Ovary (tissue), 9 donors: ENCODE measurements around the gene SPRYD4. TPM values are rescaled to one million over a fixed set of nuclear protein-coding genes. Genes with fewer than 3 reads are reported as not detected.

Experiments
- DNase-seq, 5 donors: peaks; one replicate each; pipeline ENCODE4 v3.0.0-alpha.2; 2019 to 2020
- H3K27ac ChIP-seq, 2 donors: fragments of 200-600 bp; one replicate each; pipeline versions ENCODE4 v1.5.1 to v1.8.0; 2019 to 2022
- H3K27me3 ChIP-seq: fragments of 200-600 bp; one replicate; pipeline ENCODE4 v1.8.0; 2022
- H3K36me3 ChIP-seq: fragments of 200-600 bp; sonication (generic); one replicate; pipeline ENCODE4 v1.5.1; 2019
- H3K4me1 ChIP-seq: one replicate; pipeline ENCODE4 v1.8.1; 2013; ENCODE audit warnings: mild to moderate bottlenecking, moderate library complexity; ENCODE audit not compliant: insufficient read depth
- H3K4me3 ChIP-seq: fragments of 200-600 bp; sonication (generic); one replicate; pipeline ENCODE4 v1.5.1; 2017
- H3K9me3 ChIP-seq, 2 donors: fragments of 200-600 bp in 1 of 2; sonication (generic) in 1 of 2; one replicate each; pipeline versions ENCODE4 v1.5.1 to v1.8.1; 2013 to 2019; ENCODE audit warnings: mild to moderate bottlenecking in 1 of 2, moderate library complexity in 1 of 2
- EP300 ChIP-seq: sonication (generic); formaldehyde crosslinking; IDR thresholded peaks from one replicate; pipeline ENCODE4 v1.6.1; 2017; ENCODE audit warnings: antibody characterized with exemption
- POLR2A ChIP-seq: fragments of 450-650 bp; IDR thresholded peaks from one replicate; pipeline ENCODE4 v1.6.1; 2017; ENCODE audit warnings: antibody characterized with exemption, mild to moderate bottlenecking, moderate library complexity
- WGBS, 3 donors: extraction: QIAGEN DNeasy Blood & Tissue Kit in 1 of 3; methylation state at CpG; one replicate each; pipeline versions ENCODE4 v1.1.5 to v1.1.7; 2013 to 2017; 5-methylcytosine and 5-hydroxymethylcytosine counted together
- intact Hi-C, 4 donors: fragments of 100-400 bp; cut with DNase I; formaldehyde crosslinking; loops; one replicate each; pipeline versions ENCODE4 v1.11.0 to v1.15.1; 2022 to 2023
- polyA plus RNA-seq, 2 donors: library from polyadenylated mRNA; stranded (reverse); fragments of 200-250 nt in 1 of 2; fragments of 350-450 nt in 1 of 2; fragmentation: Illumina TruSeq in 1 of 2; extraction: RNeasy Lipid Tissue Mini Kit (QIAGEN cat#74804) in 1 of 2; gene quantifications; one replicate each; pipeline ENCODE4 v1.2.3, GENCODE V29; 2013 to 2014
- total RNA-seq, 7 donors: library from RNA; depleted of rRNA in 2 of 7; stranded (reverse); fragments of >200 nt in 2 of 7; fragmentation: NEBNext Ultra II Directional in 3 of 7; extraction: Animal tissue kit (Norgen Biotek cat#: 25700) in 3 of 7; gene quantifications; one replicate each; pipeline versions ENCODE4 v1.1.0 to v1.2.4, GENCODE V29; 2016 to 2023
- TF ChIP-seq, protein P1 (sequence below), 3 donors: fragments of 450-650 bp in 2 of 3; fragments of 200-600 bp in 1 of 3; IDR thresholded peaks; one replicate each; pipeline versions ENCODE4 v1.5.1 to v1.8.0; 2016 to 2022; ENCODE audit warnings: antibody characterized with exemption in 3 of 3, mild to moderate bottlenecking in 1 of 3
- donor health status: DM: no; HTN: no; CAD: no; lungs with moderate emphysema.
- donor health status: DM: no; HTN: no; CAD: no.
- donor health status: Bipolar disorder and iron deficiency.
- donor health status: DM: yes; HTN: yes; CAD: no.
- donor health status: DM: no; HTN: no; CAD: no.
- donor health status: DM: yes; HTN: yes; CAD: no.

SPRYD4 gene
- total and polyA plus RNA-seq, 9 donors = 1.4 to 4.1 (median 2.7) TPM

- H3K27ac ChIP-seq = no peak overlapping the region
- peaks cover 4% of the 10 kb centered on the region for H3K4me1 ChIP-seq
- TF ChIP-seq, protein P1, sequence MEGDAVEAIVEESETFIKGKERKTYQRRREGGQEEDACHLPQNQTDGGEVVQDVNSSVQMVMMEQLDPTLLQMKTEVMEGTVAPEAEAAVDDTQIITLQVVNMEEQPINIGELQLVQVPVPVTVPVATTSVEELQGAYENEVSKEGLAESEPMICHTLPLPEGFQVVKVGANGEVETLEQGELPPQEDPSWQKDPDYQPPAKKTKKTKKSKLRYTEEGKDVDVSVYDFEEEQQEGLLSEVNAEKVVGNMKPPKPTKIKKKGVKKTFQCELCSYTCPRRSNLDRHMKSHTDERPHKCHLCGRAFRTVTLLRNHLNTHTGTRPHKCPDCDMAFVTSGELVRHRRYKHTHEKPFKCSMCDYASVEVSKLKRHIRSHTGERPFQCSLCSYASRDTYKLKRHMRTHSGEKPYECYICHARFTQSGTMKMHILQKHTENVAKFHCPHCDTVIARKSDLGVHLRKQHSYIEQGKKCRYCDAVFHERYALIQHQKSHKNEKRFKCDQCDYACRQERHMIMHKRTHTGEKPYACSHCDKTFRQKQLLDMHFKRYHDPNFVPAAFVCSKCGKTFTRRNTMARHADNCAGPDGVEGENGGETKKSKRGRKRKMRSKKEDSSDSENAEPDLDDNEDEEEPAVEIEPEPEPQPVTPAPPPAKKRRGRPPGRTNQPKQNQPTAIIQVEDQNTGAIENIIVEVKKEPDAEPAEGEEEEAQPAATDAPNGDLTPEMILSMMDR (IDR thresholded peaks at IDR 0.05) = no peak
- no peak for TF ChIP-seq EP300
- no peak for TF ChIP-seq POLR2A
- no peaks in the 10 kb centered on the region for H3K36me3 ChIP-seq
- DNase-seq = no peak
- intact Hi-C loops = loop anchor here in 3 of 4 donors (2.0 to 5.0 kb wide), 3 partner anchors 54 to 114 kb away; partner anchors contain the start of gene BAZ2A (in 2 of the 3)
- no peaks in the 10 kb centered on the region for H3K27me3 ChIP-seq
- no peak overlapping the region for H3K4me3 ChIP-seq
- 88 to 91% (median 89%) methylated on average over 2 of the region's 2 CpGs for WGBS, 3 donors
- H3K9me3 ChIP-seq = no peaks in the 10 kb centered on the region
Measured at GRCh38 chr12:56517854-56518253, 49.5 kb downstream of the SPRYD4 start.

GRCh38 chr12:56518570-56518969, 50.2 kb downstream of the SPRYD4 start:
- H3K36me3 ChIP-seq = no peaks in the 10 kb centered on the region
- intact Hi-C loops = loop anchor here in 2 of 4 donors (5.0 kb wide), 2 partner anchors 54 to 114 kb away; partner anchors contain the start of gene BAZ2A (in 2 of the 2)
- no peaks in the 10 kb centered on the region for H3K27me3 ChIP-seq
- no peaks in the 10 kb centered on the region for H3K9me3 ChIP-seq
- H3K27ac ChIP-seq = no peak overlapping the region
- TF ChIP-seq EP300 (no peak), POLR2A (no peak)
- TF ChIP-seq, protein P1 (IDR thresholded peaks at IDR 0.05) = no peak
- H3K4me3 ChIP-seq = no peak overlapping the region
- WGBS, 3 donors = 69 to 72% (median 70%) methylated on average over 2 of the region's 2 CpGs
- DNase-seq = no peak
- H3K4me1 ChIP-seq = peaks cover 4% of the 10 kb centered on the region

DNA sequence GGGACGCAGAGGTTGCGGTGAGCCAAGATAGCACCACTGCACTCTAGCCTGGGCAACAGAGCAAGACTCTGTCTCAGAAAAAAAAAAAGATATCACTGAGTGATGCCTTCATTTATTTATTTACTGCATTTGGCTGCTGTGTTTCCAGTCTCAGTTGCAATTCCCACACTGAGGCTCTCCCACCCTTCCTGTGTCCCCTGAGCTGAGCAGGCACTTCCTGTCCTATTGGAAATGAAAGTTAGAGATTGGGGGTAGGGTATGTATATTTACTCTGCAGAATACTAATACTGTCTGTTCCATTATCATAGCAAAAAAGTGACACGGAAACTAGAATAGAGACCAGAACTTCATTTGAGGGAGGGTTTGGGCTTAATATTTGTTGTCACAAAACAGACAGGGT, 51.7 kb downstream of the SPRYD4 start:
- DNase-seq = no peak
- Histone ChIP-seq H3K36me3 (no peaks in the 10 kb centered on the region), H3K27me3 (no peaks in the 10 kb centered on the region), H3K4me1 (peaks cover 3% of the 10 kb centered on the region), H3K27ac (peak overlapping the region; percentile 29 to 43), H3K4me3 (no peak overlapping the region), H3K9me3 (no peaks in the 10 kb centered on the region)
- TF ChIP-seq, protein P1 (IDR thresholded peaks at IDR 0.05) = no peak
- TF ChIP-seq POLR2A (no peak), EP300 (no peak)
- intact Hi-C loops = loop anchor here in 1 of 4 donors (5.0 kb wide), 1 partner anchor 112 kb away; the partner anchor contains the start of gene BAZ2A
- WGBS, 3 donors = 51 to 62% (median 56%) methylated on average over 3 of the region's 3 CpGs

DNA sequence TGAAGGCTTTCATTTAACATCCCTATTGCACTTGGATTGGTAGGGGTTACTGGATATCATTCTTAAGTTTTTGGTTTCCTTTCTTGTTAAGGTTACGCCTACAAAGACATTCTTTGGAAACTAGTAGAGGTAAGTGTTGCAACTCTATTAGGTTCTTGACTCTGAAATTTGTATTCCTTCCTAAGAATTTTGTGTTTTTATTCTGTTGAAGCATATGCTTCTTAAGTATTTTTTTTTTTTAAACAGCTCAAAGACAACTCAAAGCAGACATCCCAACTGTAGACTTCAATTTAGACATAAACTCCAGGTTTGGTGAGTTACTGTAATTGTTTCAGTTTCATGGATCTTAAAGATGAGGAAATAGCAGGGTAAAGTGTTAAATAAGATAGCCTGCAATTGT, 52.1 kb downstream of the SPRYD4 start:
- Histone ChIP-seq H3K27ac (peak overlapping the region; percentile 43 to 84), H3K27me3 (no peaks in the 10 kb centered on the region), H3K4me3 (peak overlapping the region; percentile 4), H3K4me1 (peaks cover 3% of the 10 kb centered on the region), H3K36me3 (no peaks in the 10 kb centered on the region), H3K9me3 (no peaks in the 10 kb centered on the region)
- WGBS, 3 donors = 8 to 11% (median 9%) methylated on average over 1 of the region's 1 CpG
- TF ChIP-seq EP300 (no peak), POLR2A (no peak)
- TF ChIP-seq, protein P1 (IDR thresholded peaks at IDR 0.05) = no peak
- no peak for DNase-seq
- intact Hi-C loops = loop anchor here in 1 of 4 donors (5.0 kb wide), 1 partner anchor 112 kb away; the partner anchor contains the start of gene BAZ2A
